ENCODE data around the gene TTBK1.

GRCh38 chr6:43318011-43318410 lies 74.7 kb downstream of the TTBK1 start:
- TF ChIP-seq YY1 (IDR thresholded peaks at IDR 0.05; ENCODE audit: low read depth) (no peak), TCF12 (IDR thresholded peaks at IDR 0.05; ENCODE audit: low read depth) (no peak), CREB1 (IDR thresholded peaks at IDR 0.05; ENCODE audit: low read depth) (no peak), REST (IDR thresholded peaks at IDR 0.05; ENCODE audit: low read depth) (no peak), EGR1 (IDR thresholded peaks at IDR 0.05) (no peak), TEAD4 (IDR thresholded peaks at IDR 0.05) (no peak), CEBPB (IDR thresholded peaks at IDR 0.05) (no peak), MAX (IDR thresholded peaks at IDR 0.05) (no peak)

Measured in Ishikawa (cell line).